ENCODE results near the gene SLC27A5. TPM values are rescaled to one million over a fixed set of nuclear protein-coding genes. Genes with fewer than 3 reads are reported as not detected.

Gene SLC27A5
- total and polyA plus RNA-seq, 2 experiments from 2014 or later = 9.0 to 19.1 TPM

DNA sequence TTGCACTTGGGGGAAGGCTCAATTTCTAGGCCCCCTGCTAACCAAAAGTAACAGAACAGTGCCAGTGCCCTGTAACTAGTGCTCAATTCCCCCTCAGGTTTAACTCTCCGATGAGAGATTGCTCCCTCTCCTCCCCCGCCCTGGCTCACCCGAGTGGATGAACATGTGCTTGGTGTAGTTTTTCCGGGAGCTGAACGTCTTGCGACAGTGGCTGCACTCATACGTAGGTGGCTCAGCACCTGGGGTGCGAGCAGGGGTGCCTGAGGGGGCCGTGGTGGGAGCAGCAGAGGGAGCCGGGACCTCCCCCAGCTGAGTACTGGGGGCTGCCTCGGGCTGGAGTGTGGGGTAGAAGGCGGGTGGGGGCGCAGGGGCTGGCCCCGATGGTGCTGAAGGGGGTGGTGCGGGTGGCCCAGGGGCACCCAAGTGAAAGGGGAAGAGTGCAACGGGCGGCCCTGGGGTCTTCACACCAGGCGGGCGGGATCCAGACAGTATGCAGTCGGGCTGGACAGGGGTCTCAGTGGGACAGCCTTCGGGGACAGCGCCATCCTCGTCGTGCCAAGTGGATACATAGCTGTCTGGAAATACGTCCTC, 4.5 kb upstream of the SLC27A5 start:
- no peak overlapping the region for H2AFZ ChIP-seq
- no peaks in the 10 kb centered on the region for H3K27me3 ChIP-seq
- H3K4me2 ChIP-seq = no peak overlapping the region
- H4K20me1 ChIP-seq (ENCODE audit: insufficient read depth, poor library complexity, severe bottlenecking) = peaks cover 5% of the 10 kb centered on the region
- H3K4me1 ChIP-seq (ENCODE audit: insufficient read depth) = peaks cover 30% of the 10 kb centered on the region
- H3K79me2 ChIP-seq = peaks cover 48% of the 10 kb centered on the region
- TF ChIP-seq EZH2 (IDR thresholded peaks at IDR 0.05; ENCODE audit: borderline replicate concordance) = no peak
- no peak for TF ChIP-seq CTCF (IDR thresholded peaks at IDR 0.05; ENCODE audit: poor library complexity)
- no peak for TF ChIP-seq EZH2phosphoT487 (IDR thresholded peaks at IDR 0.05; ENCODE audit: low read depth, severe bottlenecking, unreplicated experiment)
- H3K36me3 ChIP-seq (replicated peaks; ENCODE audit: insufficient read depth, low read depth) = no peaks in the 10 kb centered on the region
- no peaks in the 10 kb centered on the region for H3K9me3 ChIP-seq (ENCODE audit: low read depth)
- DNase-seq (ENCODE audit: low spot score) = no peak
- no peak overlapping the region for H3K27ac ChIP-seq
- no peaks in the 10 kb centered on the region for H3K9me2 ChIP-seq (replicated peaks; ENCODE audit: insufficient read depth)
- 94% methylated on average over 19 of the region's 25 CpGs for WGBS (ENCODE audit: low lambda C conversion rate, missing lambda C conversion rate)
- H3K4me3 ChIP-seq = no peak overlapping the region

- peaks cover 25% of the 10 kb centered on the region for H3K4me1 ChIP-seq (ENCODE audit: insufficient read depth)
- no peak for DNase-seq (ENCODE audit: low spot score)
- H3K9me3 ChIP-seq (ENCODE audit: low read depth) = no peaks in the 10 kb centered on the region
- H3K4me3 ChIP-seq = no peak overlapping the region
- H3K36me3 ChIP-seq (replicated peaks; ENCODE audit: insufficient read depth, low read depth) = no peaks in the 10 kb centered on the region
- H3K27me3 ChIP-seq = no peaks in the 10 kb centered on the region
- H3K4me2 ChIP-seq = no peak overlapping the region
- WGBS (ENCODE audit: low lambda C conversion rate, missing lambda C conversion rate) = 100% methylated on average over 2 of the region's 2 CpGs
- H3K27ac ChIP-seq = no peak overlapping the region
- peaks cover 48% of the 10 kb centered on the region for H3K79me2 ChIP-seq
- H4K20me1 ChIP-seq (ENCODE audit: insufficient read depth, poor library complexity, severe bottlenecking) = peaks cover 5% of the 10 kb centered on the region
- TF ChIP-seq EZH2phosphoT487 (IDR thresholded peaks at IDR 0.05; ENCODE audit: low read depth, severe bottlenecking, unreplicated experiment) (no peak), EZH2 (IDR thresholded peaks at IDR 0.05; ENCODE audit: borderline replicate concordance) (no peak), CTCF (IDR thresholded peaks at IDR 0.05; ENCODE audit: poor library complexity) (no peak)
- no peak overlapping the region for H2AFZ ChIP-seq
- no peaks in the 10 kb centered on the region for H3K9me2 ChIP-seq (replicated peaks; ENCODE audit: insufficient read depth)
Measured at GRCh38 chr19:58515259-58515658, 3.5 kb upstream of the SLC27A5 start.

DNA sequence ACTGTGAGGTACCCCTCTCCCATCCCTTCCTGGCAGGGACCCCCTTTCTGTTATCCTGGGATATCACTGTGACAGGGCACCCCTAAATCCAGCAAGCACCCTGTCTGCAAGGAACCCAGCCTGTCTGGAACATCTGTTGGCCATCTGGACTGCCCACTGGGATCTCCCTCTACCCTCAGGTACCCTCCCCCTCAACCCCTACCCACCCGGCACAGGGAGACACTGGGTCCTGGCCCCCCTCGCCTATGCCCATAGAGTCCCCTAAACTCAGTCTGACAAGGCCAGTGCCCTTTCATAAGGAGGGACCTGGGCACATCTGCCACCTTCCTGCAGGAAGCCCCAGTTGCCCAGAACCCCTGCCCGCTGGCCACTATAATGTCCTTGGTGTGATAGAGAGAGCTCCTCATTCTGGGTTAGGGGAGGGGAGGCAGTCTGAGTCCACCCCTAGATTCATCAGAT, 2.8 kb upstream of the SLC27A5 start:
- H3K36me3 ChIP-seq (replicated peaks; ENCODE audit: insufficient read depth, low read depth) = no peaks in the 10 kb centered on the region
- no peaks in the 10 kb centered on the region for H3K27me3 ChIP-seq
- H3K4me3 ChIP-seq = no peak overlapping the region
- peak overlapping the region; percentile 83 for H3K4me2 ChIP-seq
- peaks cover 24% of the 10 kb centered on the region for H3K4me1 ChIP-seq (ENCODE audit: insufficient read depth)
- TF ChIP-seq EZH2phosphoT487 (IDR thresholded peaks at IDR 0.05; ENCODE audit: low read depth, severe bottlenecking, unreplicated experiment) (no peak), EZH2 (IDR thresholded peaks at IDR 0.05; ENCODE audit: borderline replicate concordance) (no peak), CTCF (IDR thresholded peaks at IDR 0.05; ENCODE audit: poor library complexity) (no peak)
- DNase-seq (ENCODE audit: low spot score) = no peak
- no peaks in the 10 kb centered on the region for H3K9me2 ChIP-seq (replicated peaks; ENCODE audit: insufficient read depth)
- H2AFZ ChIP-seq = no peak overlapping the region
- peaks cover 5% of the 10 kb centered on the region for H4K20me1 ChIP-seq (ENCODE audit: insufficient read depth, poor library complexity, severe bottlenecking)
- H3K27ac ChIP-seq = peak overlapping the region; percentile 43
- H3K79me2 ChIP-seq = peaks cover 48% of the 10 kb centered on the region
- no peaks in the 10 kb centered on the region for H3K9me3 ChIP-seq (ENCODE audit: low read depth)
- 89% methylated on average over 3 of the region's 3 CpGs for WGBS (ENCODE audit: low lambda C conversion rate, missing lambda C conversion rate)

All from hepatocyte (in vitro differentiated cells).